GM18861 (cell line): ENCODE measurements around the gene FRAS1.
"Not testable (repeated sequence)": the region's sequence is repeated elsewhere in the genome, so short reads cannot be mapped to it uniquely, and the experiment has no call there.

Experiments
- ATAC-seq: cut with Tn5 transposase; IDR thresholded peaks from one replicate; pipeline ENCODE4 v1.9.1; 2021; ENCODE audit not compliant: unreplicated experiment

FRAS1 gene

GRCh38 chr4:78119698-78120097 is 62.6 kb downstream of the FRAS1 start:
- no peak for ATAC-seq

DNA sequence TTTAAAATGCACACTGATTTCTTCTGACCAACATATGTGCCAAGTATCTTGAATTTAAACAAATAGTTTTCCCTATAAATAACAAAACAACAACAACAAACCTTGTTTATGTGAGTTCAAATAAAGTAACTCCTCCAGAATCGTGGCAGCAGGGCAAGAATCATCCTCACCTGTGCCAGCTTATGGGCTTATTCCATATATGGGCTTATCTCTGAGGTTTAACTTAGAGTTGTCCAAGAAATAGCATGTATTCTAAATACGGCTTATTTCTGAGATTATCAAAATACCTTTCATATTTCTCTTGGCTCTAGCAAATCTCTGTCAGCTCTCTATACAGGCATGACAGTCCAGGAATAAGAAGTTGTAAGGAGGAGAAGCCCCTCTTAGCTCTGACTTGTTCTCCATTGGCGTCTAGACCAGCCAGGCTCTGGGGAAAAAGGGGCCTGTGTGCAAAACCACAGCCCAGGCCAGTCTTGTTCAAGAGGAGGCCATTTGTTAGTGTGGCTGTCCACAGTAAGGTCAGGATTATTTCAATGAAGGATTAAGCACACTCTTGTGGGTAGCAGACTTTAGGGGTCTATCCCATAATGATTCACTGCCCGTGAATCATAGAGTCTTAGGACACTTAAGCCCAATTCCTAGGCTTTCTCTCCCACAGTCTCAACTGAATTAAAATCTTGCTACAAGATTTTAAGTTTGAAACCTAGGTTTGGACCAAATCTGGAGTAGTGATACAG is 63.2 kb downstream of the FRAS1 start:
- ATAC-seq: no peak

- no peak for ATAC-seq
Measured at GRCh38 chr4:78121338-78121904, 64.3 kb downstream of the FRAS1 start.

DNA sequence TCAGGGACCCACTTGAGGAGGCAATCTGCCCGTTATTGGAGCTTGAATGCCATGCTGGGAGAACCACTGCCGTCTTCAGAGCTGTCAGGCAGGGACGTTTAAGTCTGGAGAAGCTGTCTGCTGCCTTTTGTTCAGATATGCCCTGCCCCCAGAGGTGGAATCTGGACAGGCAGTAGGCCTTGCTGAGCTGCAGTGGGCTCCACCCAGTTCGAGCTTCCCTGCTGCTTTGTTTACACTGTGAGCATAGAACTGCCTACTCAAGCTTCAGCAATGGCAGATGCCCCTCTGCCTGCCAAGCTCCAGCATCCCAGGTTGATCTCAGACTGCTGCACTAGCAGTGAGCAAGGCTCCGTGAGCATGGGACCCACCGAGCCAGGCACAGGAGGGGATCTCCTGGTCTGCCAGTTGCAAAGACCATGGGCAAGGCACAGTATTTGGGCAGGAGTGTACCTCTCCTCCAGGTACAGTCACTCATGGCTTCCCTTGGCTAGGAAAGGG is 68.8 kb downstream of the FRAS1 start:
- not testable (repeated sequence) for ATAC-seq

DNA sequence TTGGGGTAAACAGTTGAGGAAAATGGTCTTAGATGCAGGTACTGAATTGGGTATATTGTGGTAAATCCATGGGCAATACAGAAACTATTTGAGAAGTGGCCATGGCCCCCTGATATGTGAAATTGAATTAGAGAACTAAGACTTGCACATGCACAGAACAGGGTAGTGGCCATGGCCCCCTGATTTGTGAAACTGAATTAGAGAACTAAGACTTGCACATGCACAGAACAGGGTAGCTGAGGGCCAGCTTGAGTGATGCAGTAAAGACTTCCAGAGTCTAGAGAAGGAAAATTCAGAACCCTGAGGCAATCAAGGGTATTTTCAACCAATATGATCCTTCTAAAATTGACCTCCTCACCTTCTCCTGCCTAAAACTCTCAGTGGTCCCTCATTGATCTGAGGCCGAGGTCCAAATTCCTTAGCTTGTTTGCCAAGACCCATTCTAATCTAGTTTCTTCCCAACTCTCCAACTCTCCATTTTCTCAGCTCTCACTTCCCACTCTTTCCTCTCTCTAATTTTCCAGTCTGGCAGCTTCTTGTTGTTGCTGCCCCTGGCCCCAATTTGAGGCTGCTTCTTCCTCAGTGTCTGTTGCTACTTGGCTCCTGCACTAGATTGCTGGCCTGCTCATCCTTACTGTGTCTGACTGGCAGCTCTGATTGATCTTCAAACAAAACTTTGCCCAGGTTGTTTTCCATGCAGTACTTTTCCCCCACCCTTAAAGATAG is 72.4 kb downstream of the FRAS1 start:
- ATAC-seq: no peak

GRCh38 chr4:78131403-78131802 is 74.3 kb downstream of the FRAS1 start:
- ATAC-seq: no peak

DNA sequence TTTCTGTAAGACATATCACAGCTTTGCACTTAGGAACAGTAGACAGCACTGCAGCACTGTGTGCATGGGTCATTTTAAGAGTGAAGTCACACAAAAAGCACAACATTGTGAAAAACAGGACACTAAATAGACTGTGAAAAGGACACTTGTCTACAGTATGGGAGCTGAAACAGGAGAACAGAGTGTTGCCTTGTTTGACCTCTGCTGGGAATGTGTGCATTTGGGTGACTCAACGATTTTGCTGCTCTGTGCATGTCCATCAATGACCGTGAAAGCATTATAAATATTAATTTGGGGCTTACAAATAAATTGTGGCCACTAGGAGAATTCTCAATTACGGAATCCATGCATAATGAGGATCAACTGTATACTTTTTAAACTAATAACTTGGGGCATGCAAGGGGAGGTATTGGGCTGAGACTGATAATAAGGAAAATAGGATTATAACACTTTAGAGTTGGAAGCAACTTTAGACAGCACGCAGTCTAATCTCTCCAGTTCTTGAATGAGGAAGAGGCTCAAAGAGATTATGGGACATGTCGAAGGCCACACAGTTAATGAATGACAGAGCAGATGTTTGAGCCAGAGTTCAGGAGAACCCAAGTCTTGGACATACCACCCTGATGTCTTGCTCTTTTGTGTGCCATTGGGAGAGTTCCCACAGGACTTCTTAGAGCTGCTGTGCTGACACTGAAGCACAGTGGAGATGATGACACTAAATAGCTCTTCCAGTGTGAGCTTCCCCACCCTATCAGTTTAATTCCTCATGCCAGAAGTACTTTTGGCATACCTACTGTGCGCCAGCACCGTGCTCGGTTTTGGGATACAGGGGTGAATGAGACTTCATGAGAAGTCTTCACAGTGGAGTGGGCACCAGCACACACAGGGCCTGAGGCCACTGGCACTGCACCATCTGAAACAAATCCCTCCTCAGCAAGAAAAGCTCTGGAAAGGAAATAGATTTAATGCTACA is 79.3 kb downstream of the FRAS1 start:
- ATAC-seq: no peak

DNA sequence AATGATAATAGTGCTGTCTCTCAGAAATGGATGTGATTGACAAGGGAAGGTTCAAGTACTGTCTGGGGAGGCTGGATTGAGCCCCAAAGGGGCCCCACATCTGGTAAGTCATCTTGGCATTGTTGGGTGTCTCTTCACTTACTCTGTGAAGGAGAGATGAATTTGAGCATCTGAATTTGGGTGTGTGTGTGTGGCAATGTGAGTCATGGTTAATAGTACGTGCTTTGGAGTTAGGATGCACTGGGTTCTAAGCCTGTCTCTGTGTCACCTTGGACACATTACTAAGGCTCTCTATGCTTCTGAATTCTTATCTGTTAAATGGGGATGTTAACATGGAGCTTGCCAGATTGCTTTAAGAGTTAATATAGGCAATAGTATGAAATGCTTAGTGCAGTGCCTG is 80.4 kb downstream of the FRAS1 start:
- ATAC-seq: no peak

DNA sequence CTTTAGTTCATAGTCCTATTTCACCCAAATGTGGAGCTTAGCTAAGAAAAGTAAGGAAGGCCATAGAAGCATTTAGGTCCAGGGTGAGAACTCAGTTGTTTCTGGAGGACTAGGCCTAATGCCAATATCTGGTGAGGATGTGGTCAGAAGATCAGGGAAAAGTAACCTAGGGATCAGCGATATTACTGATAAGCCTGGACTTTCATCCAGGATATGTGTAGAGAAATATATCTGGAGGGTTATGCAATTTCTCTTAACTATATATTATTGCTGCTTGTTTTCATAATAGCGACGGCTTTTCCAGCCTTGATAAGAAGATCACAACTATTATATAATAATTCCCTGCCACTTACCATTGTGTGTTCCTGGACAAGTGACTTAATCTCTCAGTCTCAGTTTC is 81.1 kb downstream of the FRAS1 start:
- no peak for ATAC-seq

- ATAC-seq: no peak
Measured at GRCh38 chr4:78143634-78144033, 86.5 kb downstream of the FRAS1 start.

DNA sequence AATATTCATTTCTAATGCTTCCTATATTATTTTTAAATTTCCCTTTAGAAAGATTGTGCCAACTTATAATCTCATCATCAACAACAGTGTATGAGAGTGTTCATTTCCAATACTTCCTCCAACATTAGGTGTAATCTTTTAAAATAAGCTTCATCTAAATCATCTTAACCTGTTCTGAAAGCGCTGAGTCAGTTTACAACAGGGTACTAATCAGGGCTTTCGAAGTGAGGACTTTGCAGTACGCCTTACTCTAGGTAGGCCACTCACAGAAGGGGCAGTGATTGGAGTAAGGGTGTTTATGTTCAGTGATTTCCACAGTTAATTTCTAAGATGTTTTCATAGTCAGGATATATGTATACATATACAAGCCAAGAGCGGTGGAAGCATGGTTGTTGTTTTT is 87.9 kb downstream of the FRAS1 start:
- ATAC-seq: no peak

DNA sequence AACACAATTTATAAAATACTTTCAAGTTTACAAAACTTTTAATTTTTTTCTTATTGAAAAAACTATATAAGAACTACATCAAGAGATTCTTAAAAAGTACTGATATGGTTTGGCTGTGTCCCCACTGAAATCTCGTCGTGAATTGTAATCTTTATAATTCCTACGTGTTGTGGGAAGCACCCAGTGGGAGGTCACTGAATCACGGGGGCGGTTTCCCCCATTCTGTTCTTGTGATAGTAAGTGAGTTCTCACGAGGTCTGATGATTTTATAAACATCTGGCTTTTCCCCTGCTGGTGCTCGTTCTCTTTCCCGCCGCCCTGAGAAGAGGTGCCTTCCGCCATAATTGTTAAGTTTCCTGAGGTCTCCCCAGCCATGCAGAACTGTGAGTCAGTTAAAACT is 88.5 kb downstream of the FRAS1 start:
- ATAC-seq: no peak

DNA sequence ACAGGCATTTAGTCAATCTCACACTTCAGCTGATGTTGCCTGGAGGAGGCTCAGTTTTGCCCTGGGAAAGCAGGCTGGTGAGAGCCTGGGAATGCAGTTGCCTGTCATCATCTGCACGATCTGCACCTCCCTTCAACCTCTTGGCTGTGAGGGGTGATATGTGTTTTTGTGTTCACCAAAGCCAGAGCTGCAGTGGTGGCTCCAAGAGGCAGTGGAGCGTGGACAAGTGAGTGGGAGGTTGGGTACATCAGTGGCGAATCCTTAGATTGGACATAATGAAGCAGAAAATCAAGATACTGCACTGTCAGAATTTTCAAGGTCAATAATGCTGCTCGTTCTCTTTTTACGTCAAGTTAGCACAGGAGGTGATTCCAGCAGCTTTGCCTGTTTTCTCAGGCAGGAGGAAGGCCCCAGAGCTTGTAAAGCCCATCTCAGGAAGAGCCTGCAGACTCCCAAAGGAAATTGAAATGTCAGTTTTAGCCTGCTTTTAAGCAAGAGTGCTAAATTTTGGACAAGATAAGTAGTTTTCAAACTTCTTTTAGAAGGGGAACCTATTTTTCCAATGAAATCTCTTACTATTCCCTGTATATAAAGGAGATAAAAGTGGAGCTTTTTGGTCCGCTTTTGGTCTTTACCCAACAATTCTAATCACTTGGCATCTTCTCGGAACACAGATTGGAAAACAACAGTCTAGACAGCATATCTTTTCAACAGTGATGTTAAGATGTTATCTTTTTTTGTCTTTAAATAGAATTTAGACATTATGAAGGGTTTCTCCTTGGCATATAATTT is 92.8 kb downstream of the FRAS1 start:
- no peak for ATAC-seq

GRCh38 chr4:78150543-78150864 is 93.4 kb downstream of the FRAS1 start:
- ATAC-seq: no peak

- ATAC-seq: no peak
Measured at GRCh38 chr4:78152795-78153194, 95.7 kb downstream of the FRAS1 start.

- no peak for ATAC-seq
Measured at GRCh38 chr4:78154972-78155590, 98.0 kb downstream of the FRAS1 start.

DNA sequence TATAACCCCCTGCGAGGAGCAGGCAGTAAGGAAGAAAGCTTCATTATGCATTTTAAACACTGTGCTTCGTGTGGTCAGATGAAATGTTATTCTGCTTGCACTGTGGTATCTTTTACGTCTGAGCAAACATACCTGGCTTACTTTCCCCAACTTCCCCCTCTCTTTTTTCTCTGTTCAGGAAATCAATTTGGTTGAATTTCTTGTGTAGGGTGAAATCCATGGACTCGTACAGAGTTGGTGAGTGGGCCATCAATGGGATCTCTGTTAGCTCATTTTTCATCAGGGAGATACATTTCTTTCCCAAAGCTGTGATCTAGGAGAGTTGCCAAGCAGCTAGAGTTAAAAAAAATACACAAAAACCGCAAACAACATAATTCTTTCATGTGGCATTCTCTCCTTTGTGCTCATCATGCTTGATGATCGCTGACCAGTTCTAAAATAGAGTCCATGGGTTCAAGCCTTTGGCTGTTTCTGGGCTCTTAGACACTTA is 98.5 kb downstream of the FRAS1 start:
- ATAC-seq: no peak

GRCh38 chr4:78156520-78156919 is 99.4 kb downstream of the FRAS1 start:
- no peak for ATAC-seq

DNA sequence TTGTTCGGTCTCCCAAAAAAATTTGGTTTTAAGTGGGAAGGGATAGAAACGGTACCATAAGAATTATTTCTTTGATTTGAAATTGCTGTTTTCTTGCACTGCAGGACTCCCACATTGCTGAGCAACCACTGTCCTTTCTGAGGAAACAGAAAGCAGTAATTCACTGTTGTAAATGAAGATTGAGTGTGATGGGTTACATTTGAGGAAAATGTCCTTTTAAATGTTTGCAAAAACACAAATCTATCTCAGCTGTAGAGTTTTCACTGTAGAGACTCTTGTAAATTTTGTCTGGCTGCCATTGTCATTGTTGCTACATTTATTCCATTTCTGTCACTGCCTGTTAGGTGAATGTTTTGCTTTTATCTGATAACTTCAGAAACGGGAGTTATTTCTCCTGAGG is 105.2 kb downstream of the FRAS1 start:
- ATAC-seq: no peak

DNA sequence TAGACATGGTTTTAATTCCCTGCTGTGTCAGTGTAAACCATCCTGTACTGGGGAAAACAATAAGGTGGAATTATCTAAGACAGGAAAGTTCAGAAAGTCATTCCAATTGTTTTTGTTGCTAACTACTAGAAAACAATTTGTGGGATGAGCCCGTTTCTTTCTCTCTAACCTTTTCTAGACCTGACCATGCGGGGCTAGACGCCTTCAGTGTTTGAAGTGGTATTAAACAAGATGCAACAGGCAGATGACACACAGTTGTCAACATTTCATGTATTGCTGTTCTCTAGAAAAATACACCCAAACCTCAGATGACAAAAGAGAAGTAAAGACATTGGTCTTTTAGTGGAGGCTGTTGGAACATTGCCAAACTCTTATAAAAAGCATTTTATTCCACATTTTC is 105.7 kb downstream of the FRAS1 start:
- no peak for ATAC-seq
